GM12865 (cell line): ENCODE data around the gene GPR83.
"Not testable (repeated sequence)": the region's sequence is repeated elsewhere in the genome, so short reads cannot be mapped to it uniquely, and the experiment has no call there.

Source experiments
- DNase-seq: peaks from one replicate; pipeline ENCODE4 v3.0.0; 2010; ENCODE audit warnings: low read depth
- H3K4me3 ChIP-seq: 2 replicates; pipeline ENCODE4 v1.5.1; 2011; ENCODE audit warnings: mild to moderate bottlenecking, low read depth, low read length, control low read depth
- CTCF ChIP-seq: IDR thresholded peaks from 2 replicates; pipeline ENCODE4 v1.5.1; 2011; ENCODE audit warnings: low read length, control low read depth, low read depth, inconsistent platforms; ENCODE audit not compliant: insufficient read depth; ENCODE audit errors: missing control alignments

GPR83 gene

GRCh38 chr11:94376841-94377240 is 24.4 kb downstream of the GPR83 start:
- H3K4me3 ChIP-seq: no peak overlapping the region
- DNase-seq: no peak
- no peak for TF ChIP-seq CTCF

- H3K4me3 ChIP-seq, DNase-seq: not testable (repeated sequence)
These were observed 30.6 kb downstream of the GPR83 start for GRCh38 chr11:94370576-94370975.

DNA sequence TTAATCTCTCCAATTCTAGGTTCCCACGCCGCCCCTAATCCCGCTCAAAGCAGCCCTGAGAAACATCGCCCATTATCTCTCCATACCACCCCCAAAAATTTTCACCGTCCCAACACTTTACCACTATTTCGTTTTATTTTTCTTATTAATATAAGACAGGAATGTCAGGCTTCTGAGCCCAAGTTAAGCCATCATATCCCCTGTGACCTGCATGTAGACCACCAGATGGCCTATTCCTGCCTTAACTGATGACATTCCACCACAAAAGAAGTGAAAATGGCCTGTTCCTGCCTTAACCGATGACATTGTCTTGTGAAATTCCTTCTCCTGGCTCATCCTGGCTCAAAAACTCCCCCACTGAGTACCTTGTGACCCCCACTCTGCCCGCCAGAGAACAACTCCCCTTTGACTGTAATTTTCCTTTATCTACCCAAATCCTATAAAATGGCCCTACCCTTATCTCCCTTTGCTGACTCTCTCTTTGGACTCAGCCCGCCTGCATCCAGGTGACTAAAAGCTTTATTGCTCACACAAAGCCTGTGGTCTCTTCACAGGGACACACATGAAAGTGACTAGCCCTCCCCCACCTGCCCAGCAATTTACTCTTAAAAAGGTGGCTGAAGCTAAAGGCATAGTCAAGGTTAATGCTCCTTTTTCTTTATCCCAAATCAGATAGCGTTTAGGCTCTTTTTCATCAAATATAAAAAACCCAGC is 50.2 kb downstream of the GPR83 start:
- not testable (repeated sequence) for DNase-seq, H3K4me3 ChIP-seq

- not testable (repeated sequence) for DNase-seq, H3K4me3 ChIP-seq
These were observed 54.9 kb downstream of the GPR83 start for GRCh38 chr11:94346311-94346710.

DNA sequence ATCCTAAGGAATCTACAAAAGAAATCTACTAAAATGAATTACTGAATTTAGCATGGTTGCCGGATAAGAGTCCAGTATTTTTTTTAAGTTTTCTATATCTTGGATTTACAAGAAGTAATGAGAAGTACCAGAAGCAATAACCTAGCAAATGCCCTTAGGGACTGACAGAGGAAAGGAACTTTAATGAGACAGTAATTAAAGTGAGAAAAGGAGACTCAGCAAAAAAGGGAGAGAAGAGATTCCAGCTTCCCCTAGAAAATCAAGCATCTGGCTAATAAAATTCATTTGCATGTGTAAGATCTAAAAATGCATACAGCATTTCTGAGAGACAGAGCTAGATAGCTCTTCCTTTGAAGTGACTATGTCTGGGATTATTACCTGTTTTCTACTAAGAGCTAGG is 57.7 kb downstream of the GPR83 start:
- TF ChIP-seq CTCF: no peak
- no peak overlapping the region for H3K4me3 ChIP-seq
- no peak for DNase-seq

GRCh38 chr11:94342250-94342649 is 59.0 kb downstream of the GPR83 start:
- no peak for DNase-seq
- H3K4me3 ChIP-seq: no peak overlapping the region
- TF ChIP-seq CTCF: no peak

- no peak for TF ChIP-seq CTCF
- DNase-seq: no peak
- no peak overlapping the region for H3K4me3 ChIP-seq
These were observed 62.6 kb downstream of the GPR83 start for GRCh38 chr11:94338651-94339050.

DNA sequence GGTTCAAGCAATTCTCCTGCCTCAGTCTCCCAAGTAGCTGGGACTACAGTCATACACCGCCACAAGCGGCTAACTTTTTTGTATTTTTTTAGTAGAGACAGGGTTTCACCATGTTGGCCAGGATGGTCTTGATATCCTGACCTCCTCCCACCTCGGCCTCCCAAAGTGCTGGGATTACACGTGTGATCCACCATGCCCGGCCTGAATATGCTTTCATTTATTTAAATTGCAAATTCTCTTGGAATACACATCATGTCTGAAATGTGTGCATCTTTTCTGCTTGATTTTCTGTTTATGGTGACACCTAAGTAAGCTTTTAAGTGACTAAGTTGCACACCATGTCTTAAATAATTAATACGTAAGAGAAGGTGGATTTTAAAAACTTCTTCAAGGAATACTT is 65.2 kb downstream of the GPR83 start:
- TF ChIP-seq CTCF: no peak
- no peak for DNase-seq
- no peak overlapping the region for H3K4me3 ChIP-seq
